H9 (cell line): ENCODE measurements around the gene TP73. TPM values are rescaled to one million over a fixed set of nuclear protein-coding genes. Genes with fewer than 3 reads are reported as not detected.

Experiments used
- DNase-seq: peaks from one replicate; pipeline ENCODE4 v3.0.0-alpha.2; 2017
- H2AFZ ChIP-seq: one replicate; pipeline ENCODE4 v1.6.1; 2013; ENCODE audit warnings: mild to moderate bottlenecking, low read length, control low read depth, moderate library complexity
- H2AK5ac ChIP-seq: 2 replicates; pipeline ENCODE4 v1.6.1; 2013; ENCODE audit warnings: low read length, control low read depth, mixed read lengths; ENCODE audit not compliant: insufficient read length
- H2BK120ac ChIP-seq: one replicate; pipeline ENCODE4 v1.6.1; 2013; ENCODE audit warnings: low read depth, mild to moderate bottlenecking, low read length, control low read depth, inconsistent platforms; ENCODE audit not compliant: poor library complexity, severe bottlenecking
- H2BK12ac ChIP-seq: 2 replicates; pipeline ENCODE4 v1.6.1; 2013; ENCODE audit warnings: low read length, control low read depth, mixed read lengths, low read depth; ENCODE audit not compliant: insufficient read length
- H2BK15ac ChIP-seq: 2 replicates; pipeline ENCODE4 v1.6.1; 2013; ENCODE audit warnings: low read depth, low read length, control low read depth
- H2BK20ac ChIP-seq: one replicate; pipeline ENCODE4 v1.6.1; 2013; ENCODE audit warnings: low read depth, mild to moderate bottlenecking, low read length, control low read depth, inconsistent platforms; ENCODE audit not compliant: poor library complexity, severe bottlenecking
- H2BK5ac ChIP-seq: 2 replicates; pipeline ENCODE4 v1.6.1; 2013; ENCODE audit warnings: low read length, control low read depth, mixed read lengths; ENCODE audit not compliant: insufficient read length
- H3K14ac ChIP-seq: 2 replicates; pipeline ENCODE4 v1.6.1; 2013; ENCODE audit warnings: low read length, control low read depth; ENCODE audit not compliant: insufficient read depth
- H3K18ac ChIP-seq: 2 replicates; pipeline ENCODE4 v1.6.1; 2013; ENCODE audit warnings: low read depth, mild to moderate bottlenecking, mixed read lengths, low read length, control low read depth; ENCODE audit not compliant: insufficient read length
- H3K23ac ChIP-seq: 2 replicates; pipeline ENCODE4 v1.6.1; 2013; ENCODE audit warnings: low read length, control low read depth, mixed read lengths, low read depth; ENCODE audit not compliant: insufficient read length
- H3K23me2 ChIP-seq: 2 replicates; pipeline ENCODE4 v1.6.1; 2013; ENCODE audit warnings: low read depth, mild to moderate bottlenecking, mixed read lengths, low read length, control low read depth; ENCODE audit not compliant: insufficient read length, poor library complexity, severe bottlenecking
- H3K27ac ChIP-seq: 2 replicates; pipeline ENCODE4 v1.5.1; 2013; ENCODE audit warnings: low read length, control low read depth, mixed read lengths, low read depth; ENCODE audit not compliant: insufficient read length
- H3K27me3 ChIP-seq: 2 replicates; pipeline ENCODE4 v1.6.1; 2013; ENCODE audit warnings: low read length, control low read depth, inconsistent platforms; ENCODE audit not compliant: insufficient read depth
- H3K4ac ChIP-seq: 2 replicates; pipeline ENCODE4 v1.6.1; 2013; ENCODE audit warnings: low read depth, mild to moderate bottlenecking, control low read depth, inconsistent platforms, low read length, moderate library complexity
- H3K4me1 ChIP-seq: 2 replicates; pipeline ENCODE4 v1.6.1; 2013; ENCODE audit warnings: low read length, control low read depth, inconsistent platforms; ENCODE audit not compliant: insufficient read depth
- H3K4me2 ChIP-seq: 2 replicates; pipeline ENCODE4 v1.6.1; 2013; ENCODE audit warnings: low read length, control low read depth, mixed read lengths; ENCODE audit not compliant: insufficient read length, insufficient read depth
- H3K56ac ChIP-seq: 2 replicates; pipeline ENCODE4 v1.6.1; 2013; ENCODE audit warnings: low read depth, mild to moderate bottlenecking, mixed read lengths, low read length, control low read depth; ENCODE audit not compliant: insufficient read length
- H3K79me1 ChIP-seq: 2 replicates; pipeline ENCODE4 v1.6.1; 2013; ENCODE audit warnings: low read depth, mild to moderate bottlenecking, moderate library complexity, low read length, control low read depth, inconsistent platforms; ENCODE audit not compliant: insufficient read depth, poor library complexity, severe bottlenecking
- H3K79me2 ChIP-seq: 2 replicates; pipeline ENCODE4 v1.6.1; 2013; ENCODE audit warnings: low read length, control low read depth, inconsistent platforms; ENCODE audit not compliant: insufficient read depth
- H3K9ac ChIP-seq: 2 replicates; pipeline ENCODE4 v1.6.1; 2013; ENCODE audit warnings: low read length, control low read depth, mixed read lengths; ENCODE audit not compliant: insufficient read length; ENCODE audit errors: extremely low read depth
- H3K9me3 ChIP-seq: one replicate; pipeline ENCODE4 v1.6.1; 2013; ENCODE audit warnings: low read depth, low read length, inconsistent platforms; ENCODE audit not compliant: control insufficient read depth
- H3T11ph ChIP-seq: one replicate; pipeline ENCODE4 v1.6.1; 2013; ENCODE audit warnings: mild to moderate bottlenecking, low read length, control low read depth, inconsistent platforms
- H4K20me1 ChIP-seq: one replicate; pipeline ENCODE4 v1.6.1; 2013; ENCODE audit not compliant: control insufficient read depth, insufficient read length, insufficient read depth
- H4K5ac ChIP-seq: 2 replicates; pipeline ENCODE4 v1.6.1; 2013; ENCODE audit warnings: low read depth, mild to moderate bottlenecking, mixed read lengths, low read length, control low read depth; ENCODE audit not compliant: insufficient read length
- H4K8ac ChIP-seq: replicated peaks from 2 replicates; pipeline ENCODE4 v1.6.1; 2013; ENCODE audit warnings: low read length, control low read depth, mixed read lengths, low read depth; ENCODE audit not compliant: insufficient read length
- H4K91ac ChIP-seq: 2 replicates; pipeline ENCODE4 v1.6.1; 2013; ENCODE audit warnings: low read depth, mild to moderate bottlenecking, moderate library complexity, mixed read lengths, low read length, control low read depth; ENCODE audit not compliant: insufficient read length
- H3K27ac Mint-ChIP-seq, 3 experiments: 2 replicates in 2 of 3; 3 replicates in 1 of 3; pipeline ENCODE4 v1.8.0; 2020 to 2021; ENCODE audit warnings: mixed read lengths in 3 of 3, mild to moderate bottlenecking in 1 of 3, moderate library complexity in 1 of 3
- H3K27me3 Mint-ChIP-seq: 2 replicates; pipeline ENCODE4 v1.8.0; 2021; ENCODE audit warnings: low read depth, mild to moderate bottlenecking, moderate library complexity, mixed read lengths
- H3K36me3 Mint-ChIP-seq, 3 experiments: 2 replicates in 2 of 3; 3 replicates in 1 of 3; pipeline ENCODE4 v1.8.0; 2020 to 2021; ENCODE audit warnings: low read depth in 3 of 3, mixed read lengths in 3 of 3; ENCODE audit not compliant: insufficient read depth in 1 of 3
- H3K4me1 Mint-ChIP-seq, 2 experiments: 2 replicates each; pipeline ENCODE4 v1.8.0; 2020; ENCODE audit warnings: mixed read lengths in 2 of 2
- H3K4me3 Mint-ChIP-seq, 2 experiments: 2 replicates in 1 of 2; 3 replicates in 1 of 2; pipeline ENCODE4 v1.8.0; 2020 to 2021; ENCODE audit warnings: mild to moderate bottlenecking in 2 of 2, mixed read lengths in 2 of 2, moderate library complexity in 1 of 2
- H3K9me3 Mint-ChIP-seq, 2 experiments: 2 replicates in 1 of 2; 3 replicates in 1 of 2; pipeline ENCODE4 v1.8.0; 2020; ENCODE audit warnings: mild to moderate bottlenecking in 2 of 2, mixed read lengths in 2 of 2, moderate library complexity in 1 of 2
- CTCF ChIP-seq: fragments of 200-600 bp; sonication (generic); conservative IDR thresholded peaks from 3 replicates; pipeline ENCODE4 v1.8.0; 2021; ENCODE audit warnings: antibody characterized with exemption, mild to moderate bottlenecking
- WGBS: extraction: QIAGEN DNeasy Blood & Tissue Kit; methylation state at CpG from one replicate; pipeline ENCODE4 v1.1.7; 2013; ENCODE audit warnings: missing lambda C conversion rate, low lambda C conversion rate, mixed read lengths; ENCODE audit not compliant: insufficient read length; ENCODE audit errors: extremely low coverage; 5-methylcytosine and 5-hydroxymethylcytosine counted together
- total RNA-seq: library from RNA; stranded (reverse); gene quantifications from 2 replicates; pipeline ENCODE4 v1.2.1, GENCODE V29; 2021

TP73 gene
- total RNA-seq, 1 experiment from 2014 or later = 4.7 TPM

- H3K27me3 Mint-ChIP-seq = peaks cover 20% of the 10 kb centered on the region
- H4K5ac ChIP-seq = no peak overlapping the region
- no peak overlapping the region for H3K56ac ChIP-seq
- no peaks in the 10 kb centered on the region for H3K9me3 ChIP-seq
- H3K18ac ChIP-seq = no peak overlapping the region
- no peak overlapping the region for H2AK5ac ChIP-seq
- no peak overlapping the region for H2BK15ac ChIP-seq
- H3K79me1 ChIP-seq = no peaks in the 10 kb centered on the region
- H2BK20ac ChIP-seq = no peak overlapping the region
- H3K9ac ChIP-seq = no peak overlapping the region
- H3K27ac Mint-ChIP-seq = no peak overlapping the region
- TF ChIP-seq CTCF = no peak
- no peak overlapping the region for H2BK12ac ChIP-seq
- no peaks in the 10 kb centered on the region for H3K23me2 ChIP-seq
- no peak overlapping the region for H3K4me3 Mint-ChIP-seq
- peaks cover 5 to 17% of the 10 kb centered on the region in 2 experiments for H3K4me1 Mint-ChIP-seq
- H2AFZ ChIP-seq = no peak overlapping the region
- no peak overlapping the region for H3K4me2 ChIP-seq
- no peak for DNase-seq
- H3K9me3 Mint-ChIP-seq = no peaks in the 10 kb centered on the region
- no peak overlapping the region for H4K8ac ChIP-seq
- no peaks in the 10 kb centered on the region; a peak in 1 of 7 replicates for H3K36me3 Mint-ChIP-seq
- H3T11ph ChIP-seq = no peak overlapping the region
- H3K27me3 ChIP-seq = no peaks in the 10 kb centered on the region
- H4K91ac ChIP-seq = no peak overlapping the region
- H2BK120ac ChIP-seq = no peak overlapping the region
- no peaks in the 10 kb centered on the region for H3K79me2 ChIP-seq
- no peak overlapping the region for H3K23ac ChIP-seq
- no peak overlapping the region for H2BK5ac ChIP-seq
- H3K27ac ChIP-seq = no peak overlapping the region
- no peaks in the 10 kb centered on the region for H4K20me1 ChIP-seq
- no peak overlapping the region for H3K4ac ChIP-seq
- WGBS = no CpG with 5 or more reads among the region's 19 CpGs
- H3K4me1 ChIP-seq = no peaks in the 10 kb centered on the region
- H3K14ac ChIP-seq = no peak overlapping the region
Measured at GRCh38 chr1:3702528-3702927, 50.2 kb downstream of the TP73 start.
